Epithelial cell of esophagus (primary cell): ENCODE measurements around the gene YBX2.
"Not testable (repeated sequence)": the region's sequence is repeated elsewhere in the genome, so short reads cannot be mapped to it uniquely, and the experiment has no call there.

Source experiments
- DNase-seq: peaks from one replicate; pipeline ENCODE4 v3.0.0; 2010; ENCODE audit warnings: low read depth
- H3K4me3 ChIP-seq: 2 replicates; pipeline ENCODE4 v1.5.1; 2011; ENCODE audit warnings: mild to moderate bottlenecking, low read length, control low read depth
- TF ChIP-seq, protein P1 (sequence below): IDR thresholded peaks from 2 replicates; pipeline ENCODE4 v1.5.1; 2011; ENCODE audit warnings: low read depth, mild to moderate bottlenecking, low read length, control low read depth, inconsistent platforms; ENCODE audit not compliant: insufficient read depth; ENCODE audit errors: missing control alignments

Gene YBX2

DNA sequence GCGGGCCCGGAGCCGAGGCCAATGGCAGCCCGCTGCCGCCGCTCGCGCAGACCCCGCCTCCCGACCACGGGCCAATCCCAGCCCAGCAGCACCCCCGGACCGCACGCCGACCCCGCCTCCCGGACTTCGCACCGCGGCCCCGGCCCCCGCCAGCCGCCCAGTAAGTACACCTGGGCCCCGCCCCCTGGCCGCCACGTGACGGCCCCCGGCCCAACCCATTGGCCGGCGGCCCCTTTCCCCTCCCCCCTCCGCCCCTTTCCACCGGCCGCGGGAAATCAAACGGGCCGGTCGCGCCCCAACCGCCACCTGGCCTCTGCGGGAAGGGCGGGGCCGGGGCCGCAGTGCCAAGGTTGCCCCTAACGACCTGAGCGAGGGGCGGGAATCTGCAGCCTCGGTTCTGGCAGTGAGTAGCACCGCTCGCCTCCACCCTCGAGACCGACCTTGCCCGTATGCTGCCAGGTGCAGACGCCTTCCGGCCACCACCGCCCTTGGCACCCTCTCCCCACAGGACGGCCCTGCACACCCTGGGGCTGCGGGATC is at the start of gene YBX2:
Gene YBX2 (minus strand): TSS at position 26 of the 540 bp plus-strand sequence. CDS start 139 bp downstream, outside the sequence.
- peak within 1 kb of the TSS; percentile 34 for H3K4me3 ChIP-seq
- TF ChIP-seq, protein P1, sequence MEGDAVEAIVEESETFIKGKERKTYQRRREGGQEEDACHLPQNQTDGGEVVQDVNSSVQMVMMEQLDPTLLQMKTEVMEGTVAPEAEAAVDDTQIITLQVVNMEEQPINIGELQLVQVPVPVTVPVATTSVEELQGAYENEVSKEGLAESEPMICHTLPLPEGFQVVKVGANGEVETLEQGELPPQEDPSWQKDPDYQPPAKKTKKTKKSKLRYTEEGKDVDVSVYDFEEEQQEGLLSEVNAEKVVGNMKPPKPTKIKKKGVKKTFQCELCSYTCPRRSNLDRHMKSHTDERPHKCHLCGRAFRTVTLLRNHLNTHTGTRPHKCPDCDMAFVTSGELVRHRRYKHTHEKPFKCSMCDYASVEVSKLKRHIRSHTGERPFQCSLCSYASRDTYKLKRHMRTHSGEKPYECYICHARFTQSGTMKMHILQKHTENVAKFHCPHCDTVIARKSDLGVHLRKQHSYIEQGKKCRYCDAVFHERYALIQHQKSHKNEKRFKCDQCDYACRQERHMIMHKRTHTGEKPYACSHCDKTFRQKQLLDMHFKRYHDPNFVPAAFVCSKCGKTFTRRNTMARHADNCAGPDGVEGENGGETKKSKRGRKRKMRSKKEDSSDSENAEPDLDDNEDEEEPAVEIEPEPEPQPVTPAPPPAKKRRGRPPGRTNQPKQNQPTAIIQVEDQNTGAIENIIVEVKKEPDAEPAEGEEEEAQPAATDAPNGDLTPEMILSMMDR = no peak
- peak; percentile 76 for DNase-seq

- TF ChIP-seq, protein P1 = no peak
- no peak overlapping the region for H3K4me3 ChIP-seq
- no peak for DNase-seq
Observed at GRCh38 chr17:7343250-7343649, 48.8 kb upstream of the YBX2 start.

GRCh38 chr17:7341842-7342241 is 47.4 kb upstream of the YBX2 start:
- H3K4me3 ChIP-seq = no peak overlapping the region
- TF ChIP-seq, protein P1 = no peak
- no peak for DNase-seq

DNA sequence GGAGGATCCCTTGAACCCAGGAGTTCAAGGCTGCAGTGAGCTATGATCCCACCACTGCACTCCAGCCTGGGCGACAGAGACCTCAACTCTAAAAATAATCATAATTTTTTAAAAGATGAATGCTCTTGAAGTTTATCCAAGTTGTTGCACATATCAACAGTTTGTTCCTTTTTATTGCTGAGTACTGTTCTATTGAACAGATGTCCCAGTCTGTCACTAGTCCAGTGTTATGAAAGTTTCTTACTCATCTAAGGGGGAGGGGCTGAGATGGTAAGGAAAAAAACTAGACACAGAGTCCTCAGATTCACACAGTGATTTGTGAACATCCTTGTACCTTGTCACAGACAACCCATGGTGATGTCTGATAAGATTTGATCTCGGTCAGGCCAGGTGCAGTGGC is 45.7 kb upstream of the YBX2 start:
- DNase-seq = peak; percentile 33
- TF ChIP-seq, protein P1 = no peak
- no peak overlapping the region for H3K4me3 ChIP-seq

- DNase-seq, H3K4me3 ChIP-seq: not testable (repeated sequence)
Observed at GRCh38 chr17:7337600-7337999, 43.2 kb upstream of the YBX2 start.

DNA sequence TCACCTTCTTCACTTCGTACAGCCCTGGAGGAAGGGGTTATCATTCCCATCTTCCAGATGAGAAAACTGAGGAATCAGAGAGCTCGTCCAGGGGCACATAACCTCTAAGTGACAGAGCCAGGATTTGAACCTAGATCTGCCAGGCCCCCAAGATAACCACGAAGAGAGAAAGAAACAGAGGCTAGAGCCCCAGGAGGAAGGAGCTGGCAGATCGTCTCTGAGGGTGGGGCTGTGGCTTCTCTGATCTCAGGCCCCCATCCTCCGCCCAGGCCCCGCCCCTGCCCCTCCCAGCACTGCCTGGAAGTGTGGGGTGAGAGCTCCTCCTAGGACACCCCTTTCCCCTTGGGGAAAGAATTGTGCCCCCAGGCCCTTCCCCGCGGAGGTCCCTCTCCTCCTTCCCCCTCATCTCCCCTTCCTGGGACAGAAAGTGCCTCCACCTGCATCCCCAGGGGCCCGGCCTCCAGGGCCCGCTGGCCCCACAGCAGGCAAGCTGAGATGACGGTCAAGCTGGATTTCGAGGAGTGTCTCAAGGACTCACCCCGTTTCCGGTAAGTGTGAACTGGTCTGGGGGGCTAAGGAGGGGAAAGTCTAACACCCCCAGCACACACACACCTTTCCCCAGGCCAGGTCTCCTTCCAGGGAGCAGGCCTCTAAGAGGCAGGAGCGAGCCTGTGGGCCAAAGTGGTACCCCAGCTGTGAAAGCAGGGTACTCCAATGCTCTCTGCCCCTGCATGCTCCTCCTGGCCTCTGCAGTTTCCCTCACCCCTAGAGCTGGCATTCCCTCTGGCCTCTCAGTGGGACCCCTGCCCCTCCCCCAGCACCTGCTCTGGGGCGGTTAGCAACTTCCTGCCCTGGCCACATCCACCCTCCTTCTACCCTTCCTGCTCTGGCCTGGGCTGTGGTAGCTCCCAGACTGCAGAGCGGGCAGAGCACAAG is 42.1 kb upstream of the YBX2 start, which contains the start of gene ACAP1:
Gene ACAP1 (plus strand): TSS at position 290 of the 936 bp plus-strand sequence. CDS start 206 bp downstream, at position 496.
- TF ChIP-seq, protein P1 = no peak
- no peak within 1 kb of the TSS for H3K4me3 ChIP-seq
- DNase-seq = no peak

- H3K4me3 ChIP-seq, DNase-seq: not testable (repeated sequence)
Observed at GRCh38 chr17:7335765-7336164, 41.3 kb upstream of the YBX2 start.
